Measurements from ENCODE around the gene CGN. TPM values are rescaled to one million over a fixed set of nuclear protein-coding genes. Genes with fewer than 3 reads are reported as not detected.

CGN gene
- total and polyA plus RNA-seq, 2 of the 13 experiments (the other 11 are each of a cell fraction or from before 2014, with no cell fraction given): 0.75 to 0.81 TPM

DNA sequence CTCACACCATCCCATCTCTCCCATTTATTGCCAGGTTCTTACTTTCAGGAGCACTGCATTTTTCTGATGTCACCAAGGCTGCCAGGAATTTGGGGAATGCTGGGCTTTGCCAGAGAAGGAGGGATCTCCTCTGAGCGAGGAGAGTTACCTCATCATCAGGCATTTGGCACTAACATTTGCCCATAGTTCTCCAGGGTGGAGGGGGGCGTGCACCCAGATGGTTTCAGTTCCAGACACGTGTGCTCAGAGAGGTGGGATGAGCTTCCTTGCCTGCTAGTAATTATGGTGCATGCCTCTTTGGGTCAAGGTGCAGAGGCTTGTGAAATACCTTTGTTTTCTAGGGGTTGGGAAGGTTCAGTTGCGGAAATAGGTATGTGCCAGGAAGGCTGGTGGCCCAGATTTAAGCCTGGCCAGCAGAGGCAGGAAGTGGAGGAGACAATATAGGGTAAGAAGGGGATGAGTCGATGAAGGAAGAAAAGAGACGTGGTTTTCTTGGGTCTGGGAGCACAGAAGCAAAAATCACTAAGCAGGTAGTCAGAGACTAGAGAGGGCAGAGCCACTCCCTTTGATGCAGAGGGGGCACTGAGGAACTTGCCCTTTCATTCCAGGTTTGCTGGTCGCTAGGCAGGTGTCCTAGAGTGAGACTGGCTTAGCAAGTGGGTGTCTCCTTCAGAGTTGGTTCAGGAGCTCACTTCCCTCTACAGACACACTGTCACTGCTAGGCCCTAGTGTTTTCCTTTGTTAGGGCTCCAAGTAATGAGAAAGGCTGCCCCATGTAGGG is 36.1 kb downstream of the CGN start (continued):
- TF ChIP-seq, protein P1, sequence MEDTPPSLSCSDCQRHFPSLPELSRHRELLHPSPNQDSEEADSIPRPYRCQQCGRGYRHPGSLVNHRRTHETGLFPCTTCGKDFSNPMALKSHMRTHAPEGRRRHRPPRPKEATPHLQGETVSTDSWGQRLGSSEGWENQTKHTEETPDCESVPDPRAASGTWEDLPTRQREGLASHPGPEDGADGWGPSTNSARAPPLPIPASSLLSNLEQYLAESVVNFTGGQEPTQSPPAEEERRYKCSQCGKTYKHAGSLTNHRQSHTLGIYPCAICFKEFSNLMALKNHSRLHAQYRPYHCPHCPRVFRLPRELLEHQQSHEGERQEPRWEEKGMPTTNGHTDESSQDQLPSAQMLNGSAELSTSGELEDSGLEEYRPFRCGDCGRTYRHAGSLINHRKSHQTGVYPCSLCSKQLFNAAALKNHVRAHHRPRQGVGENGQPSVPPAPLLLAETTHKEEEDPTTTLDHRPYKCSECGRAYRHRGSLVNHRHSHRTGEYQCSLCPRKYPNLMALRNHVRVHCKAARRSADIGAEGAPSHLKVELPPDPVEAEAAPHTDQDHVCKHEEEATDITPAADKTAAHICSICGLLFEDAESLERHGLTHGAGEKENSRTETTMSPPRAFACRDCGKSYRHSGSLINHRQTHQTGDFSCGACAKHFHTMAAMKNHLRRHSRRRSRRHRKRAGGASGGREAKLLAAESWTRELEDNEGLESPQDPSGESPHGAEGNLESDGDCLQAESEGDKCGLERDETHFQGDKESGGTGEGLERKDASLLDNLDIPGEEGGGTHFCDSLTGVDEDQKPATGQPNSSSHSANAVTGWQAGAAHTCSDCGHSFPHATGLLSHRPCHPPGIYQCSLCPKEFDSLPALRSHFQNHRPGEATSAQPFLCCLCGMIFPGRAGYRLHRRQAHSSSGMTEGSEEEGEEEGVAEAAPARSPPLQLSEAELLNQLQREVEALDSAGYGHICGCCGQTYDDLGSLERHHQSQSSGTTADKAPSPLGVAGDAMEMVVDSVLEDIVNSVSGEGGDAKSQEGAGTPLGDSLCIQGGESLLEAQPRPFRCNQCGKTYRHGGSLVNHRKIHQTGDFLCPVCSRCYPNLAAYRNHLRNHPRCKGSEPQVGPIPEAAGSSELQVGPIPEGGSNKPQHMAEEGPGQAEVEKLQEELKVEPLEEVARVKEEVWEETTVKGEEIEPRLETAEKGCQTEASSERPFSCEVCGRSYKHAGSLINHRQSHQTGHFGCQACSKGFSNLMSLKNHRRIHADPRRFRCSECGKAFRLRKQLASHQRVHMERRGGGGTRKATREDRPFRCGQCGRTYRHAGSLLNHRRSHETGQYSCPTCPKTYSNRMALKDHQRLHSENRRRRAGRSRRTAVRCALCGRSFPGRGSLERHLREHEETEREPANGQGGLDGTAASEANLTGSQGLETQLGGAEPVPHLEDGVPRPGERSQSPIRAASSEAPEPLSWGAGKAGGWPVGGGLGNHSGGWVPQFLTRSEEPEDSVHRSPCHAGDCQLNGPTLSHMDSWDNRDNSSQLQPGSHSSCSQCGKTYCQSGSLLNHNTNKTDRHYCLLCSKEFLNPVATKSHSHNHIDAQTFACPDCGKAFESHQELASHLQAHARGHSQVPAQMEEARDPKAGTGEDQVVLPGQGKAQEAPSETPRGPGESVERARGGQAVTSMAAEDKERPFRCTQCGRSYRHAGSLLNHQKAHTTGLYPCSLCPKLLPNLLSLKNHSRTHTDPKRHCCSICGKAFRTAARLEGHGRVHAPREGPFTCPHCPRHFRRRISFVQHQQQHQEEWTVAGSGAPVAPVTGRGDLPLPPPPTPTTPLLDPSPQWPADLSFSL (CRISPR knock-in tag; IDR thresholded peaks at IDR 0.05): no peak
- TF ChIP-seq CBX2 (IDR thresholded peaks at IDR 0.05; ENCODE audit: low read depth, low read length) (no peak), CBX2 (CRISPR knock-in tag; IDR thresholded peaks at IDR 0.05; ENCODE audit: low read depth) (no peak), ZNF501 (CRISPR knock-in tag; IDR thresholded peaks at IDR 0.05) (no peak), ERF (CRISPR knock-in tag; IDR thresholded peaks at IDR 0.05) (peak; percentile 35; the same call in 1 of the 2 replicates), GTF2F1 (IDR thresholded peaks at IDR 0.05; ENCODE audit: low read length) (no peak), MXD4 (CRISPR knock-in tag; IDR thresholded peaks at IDR 0.05) (peak; percentile 95; the same call in 1 of the 2 replicates), TRIM24 (CRISPR knock-in tag; IDR thresholded peaks at IDR 0.05) (no peak), ATM (IDR thresholded peaks at IDR 0.05; ENCODE audit: borderline replicate concordance) (no peak), POLR2AphosphoS5 (IDR thresholded peaks at IDR 0.05; ENCODE audit: low read depth, low read length) (peak; percentile 27; the same call in 1 of the 2 replicates), KDM1A (CRISPR knock-in tag; IDR thresholded peaks at IDR 0.05) (peak; percentile 71; the same call in 1 of the 2 replicates), ZSCAN30 (CRISPR knock-in tag; IDR thresholded peaks at IDR 0.05) (no peak), RFX3 (CRISPR knock-in tag; IDR thresholded peaks at IDR 0.05) (no peak), TSC22D2 (CRISPR knock-in tag; IDR thresholded peaks at IDR 0.05; ENCODE audit: borderline replicate concordance) (no peak), PHF8 (CRISPR knock-in tag; IDR thresholded peaks at IDR 0.05) (peak; percentile 26; the same call in 1 of the 2 replicates), HDAC2 (CRISPR knock-in tag; IDR thresholded peaks at IDR 0.05) (peak; percentile 93), ZNF101 (CRISPR knock-in tag; IDR thresholded peaks at IDR 0.05; ENCODE audit: borderline replicate concordance, low read depth) (no peak), NFIC (IDR thresholded peaks at IDR 0.05; ENCODE audit: low read length) (peak; percentile 75), ZKSCAN8 (CRISPR knock-in tag; IDR thresholded peaks at IDR 0.05; ENCODE audit: borderline replicate concordance) (peak; percentile 57; the same call in 1 of the 2 replicates)
- TF ChIP-seq, protein P2, sequence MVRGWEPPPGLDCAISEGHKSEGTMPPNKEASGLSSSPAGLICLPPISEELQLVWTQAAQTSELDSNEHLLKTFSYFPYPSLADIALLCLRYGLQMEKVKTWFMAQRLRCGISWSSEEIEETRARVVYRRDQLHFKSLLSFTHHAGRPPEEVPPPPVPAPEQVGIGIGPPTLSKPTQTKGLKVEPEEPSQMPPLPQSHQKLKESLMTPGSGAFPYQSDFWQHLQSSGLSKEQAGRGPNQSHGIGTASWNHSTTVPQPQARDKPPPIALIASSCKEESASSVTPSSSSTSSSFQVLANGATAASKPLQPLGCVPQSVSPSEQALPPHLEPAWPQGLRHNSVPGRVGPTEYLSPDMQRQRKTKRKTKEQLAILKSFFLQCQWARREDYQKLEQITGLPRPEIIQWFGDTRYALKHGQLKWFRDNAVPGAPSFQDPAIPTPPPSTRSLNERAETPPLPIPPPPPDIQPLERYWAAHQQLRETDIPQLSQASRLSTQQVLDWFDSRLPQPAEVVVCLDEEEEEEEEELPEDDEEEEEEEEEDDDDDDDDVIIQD (CRISPR knock-in tag; IDR thresholded peaks at IDR 0.05; ENCODE audit: low read depth): peak; percentile 71; the same call in 1 of the 2 replicates
- TF ChIP-seq, protein P3, sequence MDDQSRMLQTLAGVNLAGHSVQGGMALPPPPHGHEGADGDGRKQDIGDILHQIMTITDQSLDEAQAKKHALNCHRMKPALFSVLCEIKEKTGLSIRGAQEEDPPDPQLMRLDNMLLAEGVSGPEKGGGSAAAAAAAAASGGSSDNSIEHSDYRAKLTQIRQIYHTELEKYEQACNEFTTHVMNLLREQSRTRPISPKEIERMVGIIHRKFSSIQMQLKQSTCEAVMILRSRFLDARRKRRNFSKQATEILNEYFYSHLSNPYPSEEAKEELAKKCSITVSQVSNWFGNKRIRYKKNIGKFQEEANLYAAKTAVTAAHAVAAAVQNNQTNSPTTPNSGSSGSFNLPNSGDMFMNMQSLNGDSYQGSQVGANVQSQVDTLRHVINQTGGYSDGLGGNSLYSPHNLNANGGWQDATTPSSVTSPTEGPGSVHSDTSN (CRISPR knock-in tag; IDR thresholded peaks at IDR 0.05; ENCODE audit: borderline replicate concordance): no peak
- TF ChIP-seq, protein P4, sequence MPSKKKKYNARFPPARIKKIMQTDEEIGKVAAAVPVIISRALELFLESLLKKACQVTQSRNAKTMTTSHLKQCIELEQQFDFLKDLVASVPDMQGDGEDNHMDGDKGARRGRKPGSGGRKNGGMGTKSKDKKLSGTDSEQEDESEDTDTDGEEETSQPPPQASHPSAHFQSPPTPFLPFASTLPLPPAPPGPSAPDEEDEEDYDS (CRISPR knock-in tag; IDR thresholded peaks at IDR 0.05): peak; percentile 36; the same call in 1 of the 2 replicates
